Adrenal gland (tissue), 12 donors: ENCODE results near the gene BRIP1. TPM values are rescaled to one million over a fixed set of nuclear protein-coding genes. Genes with fewer than 3 reads are reported as not detected.

ENCODE experiments used
- DNase-seq, 7 donors: peaks; one replicate each; pipeline ENCODE4 v3.0.0-alpha.2; 2019 to 2020
- H3K27ac ChIP-seq, 5 donors: fragments of 200-600 bp; sonication (generic) in 4 of 5; 1 replicate in 3 of 5; 2 replicates in 2 of 5; pipeline versions ENCODE4 v1.5.1 to v1.8.0; 2016 to 2020; ENCODE audit warnings: mild to moderate bottlenecking in 1 of 5
- H3K27me3 ChIP-seq: fragments of 200-600 bp; 2 replicates; pipeline ENCODE4 v1.8.0; 2021
- H3K36me3 ChIP-seq, 2 donors: fragments of 200-600 bp; replicated peaks in 1 of 2; 1 replicate in 1 of 2; 2 replicates in 1 of 2; pipeline versions ENCODE4 v1.5.1 to v1.8.0; 2018 to 2022
- H3K4me1 ChIP-seq, 2 donors: fragments of 200-600 bp; replicated peaks in 1 of 2; 1 replicate in 1 of 2; 2 replicates in 1 of 2; pipeline versions ENCODE4 v1.5.1 to v1.8.0; 2018 to 2021
- H3K4me3 ChIP-seq, 4 donors: fragments of 200-600 bp; sonication (generic) in 3 of 4; one replicate each; pipeline ENCODE4 v1.5.1; 2016 to 2018
- H3K9me3 ChIP-seq, 3 donors: fragments of 200-600 bp; sonication (generic) in 1 of 3; replicated peaks in 1 of 3; 1 replicate in 2 of 3; 2 replicates in 1 of 3; pipeline versions ENCODE4 v1.5.1 to v1.8.0; 2016 to 2021
- CTCF ChIP-seq, 6 experiments: fragments of 450-650 bp in 4 of 6; fragments of 200-600 bp in 2 of 6; sonication (generic) in 1 of 6; IDR thresholded peaks; 1 replicate in 5 of 6; 2 replicates in 1 of 6; pipeline versions ENCODE4 v1.5.1 to v1.8.0; 2016 to 2021; ENCODE audit warnings: antibody characterized with exemption in 6 of 6, mild to moderate bottlenecking in 2 of 6, moderate library complexity in 1 of 6
- POLR2A ChIP-seq, 2 donors: fragments of 450-650 bp; IDR thresholded peaks; one replicate each; pipeline ENCODE4 v1.6.1; 2017; ENCODE audit warnings: antibody characterized with exemption in 2 of 2, mild to moderate bottlenecking in 2 of 2, moderate library complexity in 1 of 2
- WGBS, 4 donors: extraction: QIAGEN DNeasy Blood & Tissue Kit in 2 of 4; methylation state at CpG; one replicate each; pipeline versions ENCODE4 v1.1.5 to v1.1.7; 2013 to 2017; 5-methylcytosine and 5-hydroxymethylcytosine counted together
- intact Hi-C, 2 donors: fragments of 100-400 bp; cut with DNase I; formaldehyde crosslinking; loops; one replicate each; pipeline versions ENCODE4 v1.14.1 to v1.15.0; 2022 to 2023
- polyA plus RNA-seq, 3 donors: library from polyadenylated mRNA; stranded (reverse); fragments of 200-250 nt in 2 of 3; fragments of 350-450 nt in 1 of 3; fragmentation: Illumina TruSeq in 1 of 3; extraction: RNeasy Lipid Tissue Mini Kit (QIAGEN cat#74804) in 1 of 3; gene quantifications; one replicate each; pipeline ENCODE4 v1.2.3, GENCODE V29; 2013 to 2014
- total RNA-seq, 9 donors: library from RNA; depleted of rRNA in 4 of 9; stranded (reverse); fragments of >200 nt in 4 of 9; fragments of 120-200 nt in 1 of 9; fragmentation: NEBNext Ultra II Directional in 1 of 9; extraction: Animal tissue kit (Norgen Biotek cat#: 25700) in 1 of 9; gene quantifications; one replicate each; pipeline versions ENCODE4 v1.1.0 to v1.2.4, GENCODE V29; 2013 to 2023
- donor health status: healthy with polysubstance abuse.
- donor health status: Bipolar disorder and iron deficiency.
- donor health status: DM: yes; HTN: yes; CAD: no.
- donor health status: DM: no; HTN: no; CAD: no.
- donor health status: DM: no; HTN: no; CAD: no.
- donor health status: DM: yes; HTN: yes; CAD: no.

Gene BRIP1
- total and polyA plus RNA-seq, 12 donors: 0.06 to 6.9 (median 0.46) TPM

- TF ChIP-seq CTCF (IDR thresholded peaks at IDR 0.05) (no peak), POLR2A (IDR thresholded peaks at IDR 0.05) (no peak)
- Histone ChIP-seq H3K9me3 (no peaks in the 10 kb centered on the region), H3K27me3 (no peaks in the 10 kb centered on the region), H3K36me3 (no peaks in the 10 kb centered on the region), H3K4me1 (no peaks in the 10 kb centered on the region), H3K4me3 (no peak overlapping the region), H3K27ac (no peak overlapping the region)
- WGBS, 4 donors: 96 to 100% (median 97%) methylated on average over 1 of the region's 1 CpG
- DNase-seq: no peak
- intact Hi-C loops: loop anchor here in 1 of 2 donors (5.0 kb wide), 2 partner anchors 202 to 422 kb away; no protein-coding TSS in a partner anchor
Measured at GRCh38 chr17:61839300-61839786, 24.0 kb downstream of the BRIP1 start.

GRCh38 chr17:61837175-61838051 lies 25.9 kb downstream of the BRIP1 start:
- TF ChIP-seq POLR2A (IDR thresholded peaks at IDR 0.05): no peak
- peak; percentile 48 to 83 (median 66) for TF ChIP-seq CTCF (IDR thresholded peaks at IDR 0.05)
- Histone ChIP-seq H3K27me3 (no peaks in the 10 kb centered on the region), H3K9me3 (no peaks in the 10 kb centered on the region), H3K36me3 (no peaks in the 10 kb centered on the region), H3K27ac (no peak overlapping the region), H3K4me3 (no peak overlapping the region), H3K4me1 (no peaks in the 10 kb centered on the region)
- 45 to 49% (median 47%) methylated on average over 4 of the region's 4 CpGs for WGBS, 4 donors
- DNase-seq: peak; percentile 40 to 72 (median 61)
- intact Hi-C loops: loop anchor here in 1 of 2 donors (5.0 kb wide), 2 partner anchors 200 to 420 kb away; no protein-coding TSS in a partner anchor

DNA sequence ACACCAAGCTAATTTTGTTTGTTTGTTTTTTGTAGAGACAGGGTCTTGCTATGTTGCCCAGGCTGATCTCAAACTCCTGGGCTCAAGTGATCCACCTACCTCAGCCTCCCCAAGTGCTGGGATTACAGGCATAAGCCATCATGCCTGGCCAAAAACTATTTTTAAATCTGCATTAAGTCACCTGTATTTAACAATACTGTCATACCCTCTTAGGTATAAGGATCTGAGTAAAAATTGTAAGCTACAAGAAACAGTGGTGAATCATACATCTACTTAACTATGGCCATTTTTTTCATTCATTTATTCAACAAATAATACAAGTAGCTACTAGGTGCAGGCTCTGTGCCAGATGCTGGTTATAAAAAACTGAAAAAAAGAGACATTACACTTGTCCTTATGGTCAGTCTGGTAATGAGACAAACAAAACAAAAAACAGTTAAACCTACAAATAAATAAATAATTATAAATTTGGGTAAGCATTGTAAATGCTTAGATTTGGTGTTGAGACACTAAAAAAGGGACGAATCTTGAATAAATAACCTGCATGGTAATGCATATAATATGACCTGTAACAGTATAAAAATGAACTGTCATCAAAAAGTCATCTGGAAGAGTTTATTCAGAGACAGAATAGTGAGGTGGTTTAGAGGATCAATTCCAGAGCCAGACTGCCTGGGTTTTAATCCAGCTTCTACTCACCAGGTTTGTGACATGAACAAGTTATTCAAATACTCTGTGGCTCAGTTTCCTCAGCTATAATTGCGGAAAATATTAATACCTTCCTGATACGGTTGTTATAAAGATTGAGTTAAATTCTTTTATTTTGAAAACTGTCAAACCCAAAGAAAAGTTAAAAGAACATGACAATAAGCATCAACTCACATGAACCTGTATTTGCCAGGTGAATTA lies 26.8 kb downstream of the BRIP1 start:
- H3K4me3 ChIP-seq: no peak overlapping the region
- DNase-seq: no peak
- no peaks in the 10 kb centered on the region for H3K9me3 ChIP-seq
- no peaks in the 10 kb centered on the region for H3K36me3 ChIP-seq
- 84 to 90% (median 88%) methylated on average over 3 of the region's 3 CpGs for WGBS, 4 donors
- H3K27me3 ChIP-seq: no peaks in the 10 kb centered on the region
- H3K27ac ChIP-seq: no peak overlapping the region
- H3K4me1 ChIP-seq: no peaks in the 10 kb centered on the region
- TF ChIP-seq CTCF (IDR thresholded peaks at IDR 0.05): no peak
- TF ChIP-seq POLR2A (IDR thresholded peaks at IDR 0.05): no peak
- intact Hi-C loops: loop anchor here in 1 of 2 donors (5.0 kb wide), 2 partner anchors 199 to 419 kb away; no protein-coding TSS in a partner anchor

GRCh38 chr17:61835606-61836005 lies 27.7 kb downstream of the BRIP1 start:
- no peak for DNase-seq
- no peak overlapping the region for H3K4me3 ChIP-seq
- no peak overlapping the region for H3K27ac ChIP-seq
- intact Hi-C loops: loop anchor here in 1 of 2 donors (5.0 kb wide), 2 partner anchors 198 to 418 kb away; no protein-coding TSS in a partner anchor
- TF ChIP-seq POLR2A (IDR thresholded peaks at IDR 0.05) (no peak), CTCF (IDR thresholded peaks at IDR 0.05) (no peak)
- no peaks in the 10 kb centered on the region for H3K27me3 ChIP-seq
- no peaks in the 10 kb centered on the region for H3K9me3 ChIP-seq
- H3K36me3 ChIP-seq: no peaks in the 10 kb centered on the region
- H3K4me1 ChIP-seq: no peaks in the 10 kb centered on the region
- 81 to 90% (median 85%) methylated on average over 1 of the region's 1 CpG for WGBS, 4 donors
